Panc1 (cell line): ENCODE results near the gene C4orf51.

ENCODE experiments used
- POLR2AphosphoS5 ChIP-seq: IDR thresholded peaks from 2 replicates; pipeline ENCODE4 v1.6.1; 2012; ENCODE audit warnings: mild to moderate bottlenecking, low read depth, low read length, moderate library complexity
- TF ChIP-seq, protein P1 (sequence below): fragments of 450-650 bp; IDR thresholded peaks from 2 replicates; pipeline ENCODE4 v1.5.1; 2017; ENCODE audit warnings: mild to moderate bottlenecking

DNA sequence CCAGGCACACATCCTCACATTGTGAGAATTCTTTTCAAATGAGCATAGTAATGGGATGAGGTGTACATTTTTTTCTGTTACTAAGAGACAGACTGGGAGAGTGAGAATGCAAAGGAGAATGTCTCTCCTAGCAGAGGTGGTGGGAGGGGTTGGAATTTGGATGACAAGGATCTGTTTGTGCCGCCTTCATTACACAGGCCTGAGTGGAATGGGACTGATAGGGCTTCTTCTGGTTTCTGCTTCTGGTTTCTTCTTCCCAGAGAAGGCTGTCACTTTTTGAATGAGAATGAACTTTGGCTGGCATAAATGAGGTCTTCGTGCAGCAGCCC is 55.4 kb downstream of the C4orf51 start:
- TF ChIP-seq, protein P1, sequence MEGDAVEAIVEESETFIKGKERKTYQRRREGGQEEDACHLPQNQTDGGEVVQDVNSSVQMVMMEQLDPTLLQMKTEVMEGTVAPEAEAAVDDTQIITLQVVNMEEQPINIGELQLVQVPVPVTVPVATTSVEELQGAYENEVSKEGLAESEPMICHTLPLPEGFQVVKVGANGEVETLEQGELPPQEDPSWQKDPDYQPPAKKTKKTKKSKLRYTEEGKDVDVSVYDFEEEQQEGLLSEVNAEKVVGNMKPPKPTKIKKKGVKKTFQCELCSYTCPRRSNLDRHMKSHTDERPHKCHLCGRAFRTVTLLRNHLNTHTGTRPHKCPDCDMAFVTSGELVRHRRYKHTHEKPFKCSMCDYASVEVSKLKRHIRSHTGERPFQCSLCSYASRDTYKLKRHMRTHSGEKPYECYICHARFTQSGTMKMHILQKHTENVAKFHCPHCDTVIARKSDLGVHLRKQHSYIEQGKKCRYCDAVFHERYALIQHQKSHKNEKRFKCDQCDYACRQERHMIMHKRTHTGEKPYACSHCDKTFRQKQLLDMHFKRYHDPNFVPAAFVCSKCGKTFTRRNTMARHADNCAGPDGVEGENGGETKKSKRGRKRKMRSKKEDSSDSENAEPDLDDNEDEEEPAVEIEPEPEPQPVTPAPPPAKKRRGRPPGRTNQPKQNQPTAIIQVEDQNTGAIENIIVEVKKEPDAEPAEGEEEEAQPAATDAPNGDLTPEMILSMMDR, result no peak
- TF ChIP-seq POLR2AphosphoS5, result no peak
